A204.1 (cell line): ENCODE data around the gene RPL37A.

ENCODE experiments used
- FAIRE-seq: peaks from 2 replicates; lab custom pipeline; 2012; peaks lifted over from hg19 to GRCh38; lab: Jason Lieb, UNC

Gene RPL37A

DNA sequence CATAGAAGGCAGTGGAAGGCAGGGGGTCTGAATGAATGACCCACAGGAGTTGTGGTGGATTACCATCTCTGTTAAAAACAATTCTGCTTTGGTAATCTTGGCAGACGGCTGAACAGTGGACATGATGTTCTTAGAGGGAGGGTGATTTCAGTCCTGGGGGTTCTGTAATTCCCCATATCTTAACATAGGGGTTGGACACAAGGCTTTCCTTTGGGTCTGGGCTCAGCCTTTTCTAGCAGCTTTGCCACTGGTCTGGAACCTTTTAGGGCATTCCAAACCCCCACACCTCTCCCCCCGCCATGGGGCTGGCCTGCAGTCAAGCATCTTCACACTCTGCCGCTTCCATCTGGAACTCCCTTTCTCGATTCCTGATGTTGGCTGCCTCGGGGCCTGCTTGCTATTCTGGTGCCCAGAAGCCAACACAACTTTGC lies 50.3 kb downstream of the RPL37A start:
- no peak for FAIRE-seq

DNA sequence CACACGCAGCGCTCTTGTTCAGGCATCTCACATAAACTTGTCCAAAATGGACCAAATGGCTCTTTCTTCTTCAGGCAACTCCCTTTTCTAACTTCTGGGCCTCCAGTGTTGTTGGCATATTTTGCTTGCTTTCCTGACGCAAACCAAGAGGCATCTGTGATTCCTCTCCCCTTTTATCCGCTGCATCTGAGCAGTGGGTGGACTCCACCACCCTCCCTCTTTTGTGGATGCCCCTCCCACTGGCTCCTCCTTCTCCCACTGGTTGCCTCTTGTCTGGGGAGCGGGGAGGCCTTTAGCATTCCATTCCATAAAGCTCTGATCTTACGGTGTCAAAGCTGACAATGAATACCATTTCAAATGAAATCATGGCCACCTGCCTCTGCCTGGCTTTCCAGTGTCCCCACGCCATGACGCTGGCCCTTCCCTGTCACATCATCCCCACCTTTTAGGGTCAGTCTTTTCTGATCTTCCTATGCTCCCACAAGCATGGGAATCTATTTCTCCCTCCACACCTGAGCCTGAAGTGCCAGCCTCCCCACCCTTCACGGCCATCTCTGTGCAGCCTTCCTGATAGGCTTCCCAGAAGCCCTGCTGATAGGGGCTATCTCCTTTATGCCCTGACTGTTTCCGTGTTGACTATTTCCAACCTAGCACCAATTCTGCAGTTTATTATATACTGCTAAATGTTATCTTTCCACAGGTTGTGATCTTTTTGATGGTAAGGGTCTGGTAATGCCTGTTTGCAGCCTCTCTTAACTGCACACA lies 51.5 kb downstream of the RPL37A start:
- no peak for FAIRE-seq

DNA sequence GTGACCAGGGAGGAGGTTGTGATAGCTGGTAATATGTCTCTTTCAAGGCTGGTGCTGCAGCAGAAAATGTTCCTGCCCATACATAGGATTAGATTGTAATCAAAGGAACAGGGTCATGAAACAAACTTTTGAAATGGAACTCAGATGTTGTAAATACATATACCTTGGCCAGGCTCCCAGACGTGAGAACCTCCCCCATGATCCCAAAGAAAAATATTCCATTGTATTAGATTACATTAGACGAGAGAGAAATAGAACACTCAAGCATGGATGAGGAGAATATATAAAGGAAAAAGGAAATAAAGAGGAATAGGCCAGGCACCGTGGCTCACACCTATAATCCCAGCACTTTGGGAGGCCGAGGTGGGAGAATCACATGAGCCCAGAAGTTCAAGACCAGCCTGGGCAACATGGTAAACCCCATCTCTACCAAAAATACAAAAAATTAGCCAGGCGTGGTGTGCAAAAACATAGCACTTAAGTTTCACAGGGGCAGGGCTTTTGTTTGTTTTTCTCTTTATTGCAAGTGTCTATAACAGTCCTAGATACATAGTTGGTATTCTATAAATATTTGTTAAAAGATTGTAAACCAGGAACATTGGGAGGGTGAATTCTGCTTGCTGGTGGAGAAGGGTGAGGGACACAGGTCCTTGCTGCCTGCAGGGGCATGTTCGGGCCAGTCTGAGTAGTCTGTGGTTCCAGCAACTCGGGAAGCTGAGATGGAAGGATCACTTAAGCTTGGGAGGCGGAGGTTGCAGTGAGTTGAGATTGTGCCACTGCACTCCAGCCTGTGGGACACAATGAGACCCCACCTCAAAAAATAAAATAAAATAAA lies 52.8 kb downstream of the RPL37A start:
- no peak for FAIRE-seq

DNA sequence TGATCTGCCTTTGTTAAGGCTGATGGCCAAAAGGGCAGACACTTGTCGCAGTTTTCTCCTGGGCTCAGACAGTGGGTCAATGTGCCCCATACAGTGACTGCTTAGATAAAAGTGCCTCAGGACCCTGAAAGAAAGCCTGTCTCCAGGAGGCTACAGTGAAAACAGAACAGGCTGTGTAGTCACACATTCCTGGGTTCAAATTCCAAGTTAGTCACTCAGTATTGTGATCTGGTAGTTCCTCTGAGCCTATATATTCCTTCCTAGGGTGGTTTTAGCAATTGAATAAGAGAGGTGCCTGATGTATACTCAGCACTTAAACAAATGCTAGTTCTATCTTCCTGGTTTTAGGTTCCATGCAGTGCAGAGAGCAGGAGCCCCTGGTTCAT lies 54.4 kb downstream of the RPL37A start:
- no peak for FAIRE-seq
